Astrocyte of the cerebellum (primary cell): ENCODE results near the gene C6orf15.

Experiments used
- DNase-seq: peaks from one replicate; pipeline ENCODE4 v3.0.0-alpha.2; 2011; ENCODE audit warnings: low read depth
- H3K4me3 ChIP-seq: 2 replicates; pipeline ENCODE4 v1.5.1; 2011; ENCODE audit warnings: mild to moderate bottlenecking, low read depth, low read length, moderate library complexity
- in situ Hi-C: cut with HindIII; loops from 2 replicates; pipeline ENCODE4 v1.10.0; 2017; ENCODE audit warnings: low sequenced_read_pairs
- TF ChIP-seq, protein P1 (sequence below): IDR thresholded peaks from 2 replicates; pipeline ENCODE4 v1.5.1; 2012; ENCODE audit warnings: low read length, low read depth, moderate library complexity, mild to moderate bottlenecking; ENCODE audit errors: missing control alignments

The C6orf15 gene

GRCh38 chr6:31098449-31098938, 13.9 kb downstream of the C6orf15 start:
- TF ChIP-seq, protein P1, sequence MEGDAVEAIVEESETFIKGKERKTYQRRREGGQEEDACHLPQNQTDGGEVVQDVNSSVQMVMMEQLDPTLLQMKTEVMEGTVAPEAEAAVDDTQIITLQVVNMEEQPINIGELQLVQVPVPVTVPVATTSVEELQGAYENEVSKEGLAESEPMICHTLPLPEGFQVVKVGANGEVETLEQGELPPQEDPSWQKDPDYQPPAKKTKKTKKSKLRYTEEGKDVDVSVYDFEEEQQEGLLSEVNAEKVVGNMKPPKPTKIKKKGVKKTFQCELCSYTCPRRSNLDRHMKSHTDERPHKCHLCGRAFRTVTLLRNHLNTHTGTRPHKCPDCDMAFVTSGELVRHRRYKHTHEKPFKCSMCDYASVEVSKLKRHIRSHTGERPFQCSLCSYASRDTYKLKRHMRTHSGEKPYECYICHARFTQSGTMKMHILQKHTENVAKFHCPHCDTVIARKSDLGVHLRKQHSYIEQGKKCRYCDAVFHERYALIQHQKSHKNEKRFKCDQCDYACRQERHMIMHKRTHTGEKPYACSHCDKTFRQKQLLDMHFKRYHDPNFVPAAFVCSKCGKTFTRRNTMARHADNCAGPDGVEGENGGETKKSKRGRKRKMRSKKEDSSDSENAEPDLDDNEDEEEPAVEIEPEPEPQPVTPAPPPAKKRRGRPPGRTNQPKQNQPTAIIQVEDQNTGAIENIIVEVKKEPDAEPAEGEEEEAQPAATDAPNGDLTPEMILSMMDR: no peak
- DNase-seq: no peak
- in situ Hi-C loops: no loop called here

GRCh38 chr6:31096656-31097055, 15.7 kb downstream of the C6orf15 start:
- H3K4me3 ChIP-seq: no peak overlapping the region
- TF ChIP-seq, protein P1: no peak
- in situ Hi-C loops: no loop called here
- DNase-seq: no peak

More at GRCh38 chr6:31098449-31098938, 13.9 kb downstream of the C6orf15 start:
- no peak overlapping the region for H3K4me3 ChIP-seq

- no peak overlapping the region for H3K4me3 ChIP-seq
- TF ChIP-seq, protein P1: no peak
- DNase-seq: no peak
- in situ Hi-C loops: no loop called here
These were observed 16.2 kb downstream of the C6orf15 start for GRCh38 chr6:31096215-31096614.

DNA sequence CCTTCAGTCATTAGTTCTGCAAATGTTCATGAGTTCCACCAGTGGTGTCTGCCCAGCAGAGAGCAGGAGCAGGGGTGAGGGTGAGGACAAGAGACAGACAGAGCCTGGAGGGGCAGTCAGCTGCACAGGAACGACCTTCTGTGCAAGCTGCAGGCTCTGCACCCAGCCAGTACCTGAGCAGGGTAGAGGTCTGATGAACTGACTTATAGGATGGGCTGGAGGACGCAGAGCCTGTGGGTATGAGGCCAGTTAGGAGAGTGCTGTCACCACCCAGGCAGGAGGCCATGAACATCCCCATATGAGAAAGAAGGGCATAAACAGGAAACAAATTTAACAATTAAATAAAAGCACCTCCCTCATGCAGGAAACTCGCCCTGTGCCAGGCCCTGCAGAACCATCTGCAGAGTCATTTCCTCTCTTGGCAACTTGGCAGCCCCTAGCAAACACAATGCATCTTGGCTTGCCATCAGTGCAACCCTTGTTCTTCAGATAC, 17.9 kb downstream of the C6orf15 start:
- TF ChIP-seq, protein P1: no peak
- no peak for DNase-seq
- no peak overlapping the region for H3K4me3 ChIP-seq
- in situ Hi-C loops: no loop called here

DNA sequence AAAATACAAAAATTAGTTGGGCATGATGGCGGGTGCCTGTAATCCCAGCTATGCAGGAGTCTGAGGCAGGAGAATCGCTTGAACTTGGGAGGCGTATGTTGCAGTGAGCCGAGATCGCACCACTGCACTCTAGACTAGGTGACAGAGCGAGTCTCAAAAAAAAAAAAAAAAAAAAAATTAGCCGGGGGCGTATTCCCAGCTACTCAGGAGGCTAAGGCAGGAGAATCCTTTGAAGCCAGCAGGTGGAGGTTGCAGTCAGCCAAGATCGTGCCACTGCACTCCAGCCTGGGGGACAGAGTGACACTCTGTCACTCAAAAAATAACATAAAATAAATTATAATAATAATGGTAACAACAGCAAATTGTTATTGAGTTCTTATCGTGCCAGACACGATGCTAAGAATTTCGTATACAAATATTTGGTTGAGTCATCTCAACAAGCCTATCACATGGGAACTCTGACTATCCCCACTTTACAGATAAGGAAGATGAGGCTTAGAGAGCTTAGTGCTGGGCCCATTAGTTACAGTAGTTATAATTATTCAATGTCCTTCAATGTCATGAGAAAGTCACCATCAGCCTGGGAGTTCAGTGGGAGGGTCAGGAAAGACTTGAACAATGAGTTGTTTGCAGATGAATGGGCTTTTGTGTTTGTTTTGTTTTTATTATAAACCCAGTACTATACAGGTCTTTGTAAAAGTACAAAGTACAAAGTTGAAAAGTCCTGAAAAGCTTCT, 19.4 kb downstream of the C6orf15 start:
- TF ChIP-seq, protein P1: no peak
- DNase-seq: no peak
- H3K4me3 ChIP-seq: no peak overlapping the region
- in situ Hi-C loops: no loop called here

DNA sequence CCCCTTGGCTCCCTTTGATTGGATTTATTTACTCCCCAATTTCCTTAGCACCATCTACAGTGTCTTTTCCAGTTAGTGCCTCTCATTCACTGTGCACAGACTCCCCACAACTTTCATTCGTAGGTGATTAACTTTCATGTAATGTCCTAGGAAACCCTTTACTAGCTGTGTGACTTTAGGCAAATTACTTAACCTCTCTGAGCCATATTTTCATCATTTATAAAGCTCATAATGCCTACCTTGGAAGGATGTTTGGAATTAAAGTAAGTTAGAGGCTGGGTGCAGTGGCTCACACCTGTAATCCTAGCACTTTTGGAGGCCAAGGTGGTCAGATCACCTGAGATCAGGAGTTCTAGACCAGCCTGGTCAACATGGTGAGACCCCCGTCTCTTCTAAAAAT, 20.1 kb downstream of the C6orf15 start:
- in situ Hi-C loops: no loop called here
- DNase-seq: no peak
- TF ChIP-seq, protein P1: no peak
- no peak overlapping the region for H3K4me3 ChIP-seq
